HG02884 (cell line): ENCODE measurements around the gene MYO18B.

Experiments used
- ATAC-seq: cut with Tn5 transposase; IDR thresholded peaks from one replicate; pipeline ENCODE4 v1.9.1; 2021; ENCODE audit warnings: mild to moderate bottlenecking, moderate library complexity; ENCODE audit not compliant: unreplicated experiment

MYO18B gene

DNA sequence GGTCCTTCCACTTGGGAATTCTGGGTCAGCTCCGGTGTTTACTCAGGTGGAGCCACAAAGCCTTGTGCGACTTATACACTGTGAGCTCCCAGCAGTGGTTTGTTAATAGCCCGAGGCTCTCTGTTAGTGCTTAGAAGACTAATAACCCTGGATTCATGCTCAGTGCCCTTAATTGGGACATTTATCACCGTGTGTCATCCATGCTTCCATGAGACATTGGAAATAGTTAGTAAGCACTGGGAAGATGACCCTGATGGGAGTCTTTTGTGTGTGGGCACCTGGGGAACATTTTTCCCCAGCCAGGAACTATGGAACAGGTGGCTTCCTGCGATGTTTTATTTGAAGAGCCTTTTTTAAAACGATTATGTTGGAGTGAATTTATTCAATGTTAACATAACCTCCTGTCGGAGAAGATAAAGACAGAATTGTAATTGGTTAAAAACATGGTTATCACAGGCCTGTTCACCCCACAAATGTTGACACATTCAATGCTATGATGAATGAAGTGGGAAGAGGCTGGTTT is 188.9 kb downstream of the MYO18B start:
- no peak for ATAC-seq

- ATAC-seq = no peak
Measured at GRCh38 chr22:25933158-25933788, 191.3 kb downstream of the MYO18B start.

- ATAC-seq = no peak
Measured at GRCh38 chr22:25935266-25936058, 193.5 kb downstream of the MYO18B start.

DNA sequence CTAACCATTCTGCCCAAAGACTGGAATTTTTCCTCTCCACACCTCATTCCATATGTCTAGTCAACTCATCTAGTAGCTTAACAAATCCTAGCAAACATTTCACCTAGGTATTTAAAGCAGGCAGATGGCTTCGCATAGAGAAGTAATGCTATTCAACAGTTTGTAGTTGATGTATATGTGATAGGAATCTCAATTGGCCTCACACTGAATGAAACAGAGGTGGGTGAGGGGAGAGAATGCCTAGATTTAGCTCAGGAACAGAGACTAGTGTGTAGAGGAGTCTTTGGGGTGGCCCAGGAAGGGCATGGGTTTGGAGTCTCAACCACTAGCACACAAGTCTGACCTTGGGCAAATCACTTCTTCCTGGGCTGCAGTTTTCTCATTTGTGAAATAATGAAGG is 196.2 kb downstream of the MYO18B start:
- ATAC-seq = no peak

DNA sequence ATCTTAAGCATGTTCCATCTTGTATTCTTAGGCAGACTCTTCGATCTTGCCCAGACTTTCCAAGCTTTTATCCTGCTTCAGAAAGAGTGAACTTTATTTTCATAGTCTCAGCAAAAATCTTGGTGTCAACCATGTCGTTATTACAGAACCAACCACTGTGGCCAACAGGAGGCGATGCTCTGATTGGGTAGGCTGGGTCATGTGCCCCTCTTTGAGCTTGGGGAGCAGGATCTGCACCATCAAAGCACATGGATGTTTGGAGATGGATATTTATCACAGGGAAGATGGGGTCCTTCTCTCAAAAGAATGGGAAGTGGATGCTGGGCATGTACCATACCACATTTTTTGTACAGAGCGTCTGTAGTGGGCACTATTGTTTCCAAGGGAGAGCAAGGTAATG is 197.4 kb downstream of the MYO18B start:
- ATAC-seq = no peak

GRCh38 chr22:25940479-25940878 is 198.5 kb downstream of the MYO18B start:
- ATAC-seq = no peak

- ATAC-seq = no peak
Measured at GRCh38 chr22:25941365-25941960, 199.5 kb downstream of the MYO18B start.

- ATAC-seq = no peak
Measured at GRCh38 chr22:25942115-25942855, 200.3 kb downstream of the MYO18B start.

- ATAC-seq = no peak
Measured at GRCh38 chr22:25942856-25943411, 200.9 kb downstream of the MYO18B start.

DNA sequence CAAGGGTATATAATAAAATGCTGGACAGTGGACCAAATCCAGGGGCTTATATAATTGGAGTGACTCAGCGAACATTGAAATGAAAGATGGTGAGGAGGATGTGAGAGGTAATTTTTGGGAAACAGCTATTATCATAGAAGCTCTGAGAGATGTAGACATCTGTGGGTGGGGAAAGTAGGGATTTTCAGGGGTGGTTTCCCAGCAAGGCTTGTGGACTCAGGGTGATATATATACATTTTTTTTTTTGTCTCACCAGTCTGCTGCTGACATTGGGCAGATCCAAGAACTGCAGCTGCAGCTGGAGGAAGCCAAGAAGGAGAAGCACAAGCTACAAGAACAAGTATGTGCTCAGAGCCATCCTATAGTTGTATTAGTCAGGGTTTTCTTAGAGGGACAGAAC is 208.1 kb downstream of the MYO18B start:
- no peak for ATAC-seq

- ATAC-seq = no peak
Measured at GRCh38 chr22:25953276-25953675, 211.3 kb downstream of the MYO18B start.

DNA sequence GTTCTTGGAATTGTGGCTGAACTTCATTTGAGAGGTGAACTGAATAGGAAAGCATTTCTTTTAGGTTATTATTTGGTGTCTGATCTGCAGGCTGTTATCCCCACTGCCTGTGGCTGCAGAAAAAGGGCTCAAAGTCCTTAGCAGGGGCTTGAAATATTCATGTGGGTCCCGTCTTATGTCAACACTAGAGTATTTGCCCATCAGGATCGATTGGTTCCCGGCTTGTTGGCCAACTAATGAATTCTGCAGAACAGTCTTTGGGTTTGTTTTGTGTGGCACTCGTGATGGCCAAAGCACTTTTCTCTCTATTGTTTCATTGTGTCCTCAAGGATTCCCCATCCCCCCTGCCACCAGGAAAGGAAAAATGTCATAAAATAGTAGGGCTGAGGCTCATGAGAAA is 211.9 kb downstream of the MYO18B start:
- no peak for ATAC-seq

GRCh38 chr22:25955323-25955722 is 213.3 kb downstream of the MYO18B start:
- ATAC-seq = no peak

DNA sequence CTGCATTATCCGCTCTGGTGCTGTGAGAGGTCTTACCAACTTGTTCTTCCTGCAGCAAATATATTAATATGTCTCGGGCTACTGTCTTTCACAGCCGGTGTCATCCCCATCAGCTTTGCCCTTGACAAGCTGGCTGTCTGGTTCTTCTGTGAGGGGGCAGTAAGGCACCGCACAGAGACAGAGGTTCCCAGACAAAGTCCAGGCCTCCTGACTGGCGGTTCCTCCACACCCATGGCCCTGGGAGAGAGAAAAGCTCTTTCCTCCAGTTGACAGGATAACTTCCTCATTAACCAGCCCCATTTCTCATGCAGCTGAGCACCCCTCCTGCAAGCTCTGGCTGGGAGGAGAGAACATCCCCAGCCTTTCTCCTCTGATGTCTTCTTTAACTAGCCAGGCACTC is 214.8 kb downstream of the MYO18B start:
- ATAC-seq = no peak

- ATAC-seq = no peak
Measured at GRCh38 chr22:25959818-25960774, 218.1 kb downstream of the MYO18B start.

DNA sequence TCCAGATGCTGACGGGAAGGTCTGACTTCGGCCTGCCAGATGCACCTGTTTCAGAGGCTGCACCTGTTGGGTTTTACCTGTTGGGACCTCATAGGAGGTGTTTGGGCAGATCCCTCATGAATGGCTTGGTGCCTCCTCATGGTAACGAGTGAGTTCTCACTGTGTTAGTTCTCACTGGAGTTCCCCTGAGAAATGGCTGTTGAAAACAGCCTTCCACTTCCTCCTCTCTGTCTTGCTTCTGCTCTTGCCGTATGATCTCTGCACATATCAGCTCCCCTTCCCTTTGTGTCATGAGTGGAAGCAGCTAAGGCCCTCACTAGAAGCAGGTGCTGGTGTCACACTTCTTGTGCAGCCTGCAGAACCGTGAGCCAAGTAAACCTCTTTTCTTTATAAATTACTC is 219.7 kb downstream of the MYO18B start:
- no peak for ATAC-seq

GRCh38 chr22:25962711-25963110 is 220.7 kb downstream of the MYO18B start:
- no peak for ATAC-seq

- no peak for ATAC-seq
Measured at GRCh38 chr22:25964961-25965730, 223.2 kb downstream of the MYO18B start.

DNA sequence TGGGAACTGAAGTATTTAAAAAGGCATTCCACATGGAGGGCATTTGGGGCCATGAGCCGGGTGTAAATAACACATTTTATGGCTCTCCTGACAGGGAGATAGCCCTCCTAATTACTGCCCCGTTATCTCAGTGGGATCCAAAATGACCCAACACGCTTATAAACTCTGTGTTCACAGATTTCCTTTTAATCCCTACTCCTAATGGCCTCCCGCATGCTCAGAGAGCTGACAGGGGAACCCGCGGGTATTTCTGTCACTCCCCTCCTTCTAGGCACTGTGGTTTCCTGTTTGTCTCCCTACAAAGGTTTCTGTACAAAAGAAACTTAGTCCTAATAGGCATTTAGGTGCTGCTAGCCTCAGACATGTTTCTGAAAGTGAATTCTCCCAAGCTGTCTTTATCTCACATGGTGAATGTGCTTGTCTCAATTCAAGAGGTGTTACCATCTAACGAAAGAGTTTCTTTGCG is 224.5 kb downstream of the MYO18B start:
- no peak for ATAC-seq
